B cell (primary cell): Measurements from ENCODE around the gene TLX1. TPM values are rescaled to one million over a fixed set of nuclear protein-coding genes. Genes with fewer than 3 reads are reported as not detected.

ENCODE experiments used
- ATAC-seq: fragments of 200-7000 bp; cut with Tn5 transposase; one replicate; pipeline ENCODE4 v1.10.0; 2021; ENCODE audit warnings: low read depth, mild to moderate bottlenecking, moderate number of reproducible peaks, moderate library complexity
- CTCF ChIA-PET: fragments of 350-600 bp; sonication (Branson Sonifier 250); formaldehyde crosslinking; loops from one replicate; lab custom pipeline; 2021; ENCODE audit warnings: antibody characterized with exemption, inconsistent platforms; lab: Charles Lee
- POLR2A ChIA-PET: fragments of 350-600 bp; sonication (Branson Sonifier 250); formaldehyde crosslinking; loops from one replicate; lab custom pipeline; 2021; ENCODE audit warnings: antibody characterized with exemption; lab: Charles Lee
- DNase-seq: peaks from one replicate; pipeline ENCODE4 v3.0.0; 2013
- H2AFZ ChIP-seq: 2 replicates; pipeline ENCODE4 v1.6.1; 2012; ENCODE audit warnings: mild to moderate bottlenecking, low read depth, low read length; ENCODE audit not compliant: insufficient read depth, poor library complexity, severe bottlenecking
- H3K27ac ChIP-seq, 2 donors: 1 replicate in 1 of 2; 2 replicates in 1 of 2; pipeline ENCODE4 v1.5.1; 2012 to 2013; ENCODE audit warnings: low read length in 2 of 2, mild to moderate bottlenecking in 2 of 2, moderate library complexity in 1 of 2
- H3K27me3 ChIP-seq, 4 experiments: fragments of 200-600 bp in 1 of 4; sonication (generic) in 1 of 4; replicated peaks in 1 of 4; 1 replicate in 2 of 4; 2 replicates in 2 of 4; pipeline versions ENCODE4 v1.6.1 to v1.7.0; 2013 to 2016; ENCODE audit warnings: low read length in 3 of 4, mild to moderate bottlenecking in 2 of 4, mixed read lengths in 1 of 4, moderate library complexity in 1 of 4; ENCODE audit not compliant: insufficient read depth in 4 of 4, control insufficient read depth in 3 of 4; ENCODE audit errors: control extremely low read depth in 1 of 4
- H3K36me3 ChIP-seq, 2 experiments: replicated peaks in 1 of 2; 1 replicate in 1 of 2; 2 replicates in 1 of 2; pipeline versions ENCODE4 v1.6.1 to v1.7.1; 2013; ENCODE audit warnings: low read length in 1 of 2; ENCODE audit not compliant: insufficient read depth in 2 of 2, control insufficient read depth in 1 of 2; ENCODE audit errors: control extremely low read depth in 1 of 2, extremely low read depth in 1 of 2
- H3K4me1 ChIP-seq, 2 donors: fragments of 200-600 bp in 1 of 2; sonication (generic) in 1 of 2; 1 replicate in 1 of 2; 2 replicates in 1 of 2; pipeline versions ENCODE4 v1.5.1 to v1.6.1; 2013 to 2017; ENCODE audit warnings: low read length in 2 of 2; ENCODE audit not compliant: control insufficient read depth in 2 of 2, insufficient read depth in 2 of 2
- H3K4me2 ChIP-seq: replicated peaks from 2 replicates; pipeline ENCODE3; 2012; ENCODE audit warnings: mild to moderate bottlenecking, low read depth, low read length; ENCODE audit not compliant: poor library complexity, severe bottlenecking
- H3K4me3 ChIP-seq, 5 experiments: fragments of 200-600 bp in 1 of 5; sonication (generic) in 1 of 5; 1 replicate in 3 of 5; 2 replicates in 2 of 5; pipeline versions ENCODE4 v1.5.1 to v1.7.0; 2011 to 2016; ENCODE audit warnings: low read length in 4 of 5, mild to moderate bottlenecking in 4 of 5, low read depth in 2 of 5, control low read depth in 1 of 5, moderate library complexity in 1 of 5; ENCODE audit not compliant: insufficient read depth in 1 of 5; ENCODE audit errors: control extremely low read depth in 1 of 5, extremely low read depth in 1 of 5
- H3K79me2 ChIP-seq: fragments of 200-600 bp; sonication (generic); one replicate; pipeline ENCODE4 v1.6.0; 2016; ENCODE audit warnings: low read length; ENCODE audit not compliant: control insufficient read depth, insufficient read depth
- H3K9ac ChIP-seq: fragments of 200-600 bp; sonication (generic); 2 replicates; pipeline ENCODE4 v1.6.1; 2017; ENCODE audit warnings: mild to moderate bottlenecking, low read length, moderate library complexity
- H3K9me3 ChIP-seq, 3 donors: one replicate each; pipeline versions ENCODE4 v1.6.1 to v1.7.1; 2013; ENCODE audit warnings: low read length in 2 of 3; ENCODE audit not compliant: control insufficient read depth in 2 of 3, insufficient read depth in 1 of 3; ENCODE audit errors: control extremely low read depth in 1 of 3
- H4K20me1 ChIP-seq: 2 replicates; pipeline ENCODE4 v1.6.0; 2012; ENCODE audit warnings: mild to moderate bottlenecking, low read length; ENCODE audit not compliant: insufficient read depth, control insufficient read depth, poor library complexity, severe bottlenecking
- H3K27ac Mint-ChIP-seq: one replicate; pipeline ENCODE4 v1.8.0; 2021; ENCODE audit warnings: mixed read lengths
- H3K27me3 Mint-ChIP-seq: one replicate; pipeline ENCODE4 v1.8.0; 2021; ENCODE audit warnings: mixed read lengths
- H3K4me1 Mint-ChIP-seq: one replicate; pipeline ENCODE4 v1.8.0; 2021; ENCODE audit warnings: mixed read lengths
- H3K4me3 Mint-ChIP-seq: one replicate; pipeline ENCODE4 v1.8.0; 2021; ENCODE audit warnings: mixed read lengths
- H3K9me3 Mint-ChIP-seq: one replicate; pipeline ENCODE4 v1.8.0; 2022; ENCODE audit warnings: mixed read lengths; ENCODE audit not compliant: insufficient read depth
- EZH2 ChIP-seq: IDR thresholded peaks from 2 replicates; pipeline ENCODE4 v1.6.1; 2012; ENCODE audit warnings: borderline replicate concordance, low read depth, mild to moderate bottlenecking, moderate library complexity, low read length; ENCODE audit not compliant: insufficient read depth, poor library complexity, severe bottlenecking
- WGBS: methylation state at CpG from one replicate; pipeline ENCODE4 v1.1.5; 2013; ENCODE audit warnings: missing lambda C conversion rate; ENCODE audit not compliant: insufficient coverage; 5-methylcytosine and 5-hydroxymethylcytosine counted together
- intact Hi-C: fragments of 100-400 bp; cut with micrococcal nuclease; formaldehyde crosslinking; loops from one replicate; pipeline ENCODE4 v1.10.0; 2022
- polyA plus RNA-seq: library from polyadenylated mRNA; depleted of rRNA; stranded (reverse); fragments of >200 nt; gene quantifications from 2 replicates; pipeline ENCODE4 v1.2.3, GENCODE V29; 2012
- total RNA-seq, 2 donors: library from RNA; stranded (reverse); fragments of 120-200 nt in 1 of 2; gene quantifications; 1 replicate in 1 of 2; 2 replicates in 1 of 2; pipeline versions ENCODE4 v1.2.3 to v1.2.4, GENCODE V29; 2013 to 2022
- TF ChIP-seq, protein P1 (sequence below): fragments of 200-600 bp; IDR thresholded peaks from one replicate; pipeline ENCODE4 v1.8.0; 2022; ENCODE audit warnings: antibody characterized with exemption, mild to moderate bottlenecking

The TLX1 gene
- total and polyA plus RNA-seq, 2 donors (not counting 1 experiment from before 2014, with no cell fraction given), result not detected

DNA sequence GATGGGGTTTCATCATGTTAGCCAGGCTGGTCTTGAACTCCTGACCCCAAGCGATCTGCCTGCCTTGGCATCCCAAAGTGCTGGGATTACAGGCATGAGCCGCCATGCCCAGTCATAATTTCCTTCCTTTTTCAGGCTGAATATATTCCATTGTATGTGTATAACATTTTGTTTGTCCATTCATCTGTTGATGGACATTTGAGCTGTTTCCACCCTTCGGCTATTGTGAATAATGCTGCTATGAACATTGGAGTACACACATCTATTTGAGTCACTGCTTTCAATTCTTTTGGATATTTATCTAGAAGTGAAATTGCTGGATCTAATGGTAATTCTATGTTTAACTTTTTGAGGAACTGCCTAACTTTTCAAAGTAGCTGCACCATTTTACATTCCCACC, 34.6 kb downstream of the TLX1 start:
- Mint-ChIP-seq H3K27ac (no peak overlapping the region), H3K4me1 (peaks cover 8% of the 10 kb centered on the region), H3K9me3 (no peaks in the 10 kb centered on the region), H3K27me3 (peaks cover 67% of the 10 kb centered on the region), H3K4me3 (no peak overlapping the region)
- Histone ChIP-seq H3K4me2 (no peak overlapping the region), H3K4me1 (peaks cover 4 to 9% of the 10 kb centered on the region in 2 donors), H4K20me1 (no peaks in the 10 kb centered on the region), H3K9ac (no peak overlapping the region), H3K27ac (no peak overlapping the region), H3K36me3 (no peaks in the 10 kb centered on the region), H3K4me3 (no peak overlapping the region), H2AFZ (no peak overlapping the region), H3K79me2 (no peaks in the 10 kb centered on the region), H3K9me3 (no peaks in the 10 kb centered on the region), H3K27me3 (peaks cover 0 to 50% (median 31%) of the 10 kb centered on the region in 4 experiments)
- DNase-seq, result no peak
- no peak for ATAC-seq
- intact Hi-C loops, result no loop called here
- TF ChIP-seq, protein P1, sequence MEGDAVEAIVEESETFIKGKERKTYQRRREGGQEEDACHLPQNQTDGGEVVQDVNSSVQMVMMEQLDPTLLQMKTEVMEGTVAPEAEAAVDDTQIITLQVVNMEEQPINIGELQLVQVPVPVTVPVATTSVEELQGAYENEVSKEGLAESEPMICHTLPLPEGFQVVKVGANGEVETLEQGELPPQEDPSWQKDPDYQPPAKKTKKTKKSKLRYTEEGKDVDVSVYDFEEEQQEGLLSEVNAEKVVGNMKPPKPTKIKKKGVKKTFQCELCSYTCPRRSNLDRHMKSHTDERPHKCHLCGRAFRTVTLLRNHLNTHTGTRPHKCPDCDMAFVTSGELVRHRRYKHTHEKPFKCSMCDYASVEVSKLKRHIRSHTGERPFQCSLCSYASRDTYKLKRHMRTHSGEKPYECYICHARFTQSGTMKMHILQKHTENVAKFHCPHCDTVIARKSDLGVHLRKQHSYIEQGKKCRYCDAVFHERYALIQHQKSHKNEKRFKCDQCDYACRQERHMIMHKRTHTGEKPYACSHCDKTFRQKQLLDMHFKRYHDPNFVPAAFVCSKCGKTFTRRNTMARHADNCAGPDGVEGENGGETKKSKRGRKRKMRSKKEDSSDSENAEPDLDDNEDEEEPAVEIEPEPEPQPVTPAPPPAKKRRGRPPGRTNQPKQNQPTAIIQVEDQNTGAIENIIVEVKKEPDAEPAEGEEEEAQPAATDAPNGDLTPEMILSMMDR, result no peak
- no peak for TF ChIP-seq EZH2
- 67% methylated on average over 1 of the region's 3 CpGs for WGBS
- ChIA-PET CTCF (interaction anchor here (0.9 to 1.6 kb wide), 3 partner anchors 8 to 300 kb away, joined by 3 to 6 read pairs (median 6); no protein-coding TSS in a partner anchor), POLR2A (no interaction called here)

- H3K4me1 Mint-ChIP-seq, result peaks cover 7% of the 10 kb centered on the region
- Histone ChIP-seq H3K9me3 (no peaks in the 10 kb centered on the region), H3K4me2 (no peak overlapping the region), H3K9ac (no peak overlapping the region), H3K27ac (no peak overlapping the region), H4K20me1 (no peaks in the 10 kb centered on the region), H3K4me3 (no peak overlapping the region), H3K27me3 (peaks cover 0 to 46% (median 26%) of the 10 kb centered on the region in 4 experiments), H3K36me3 (no peaks in the 10 kb centered on the region), H3K79me2 (no peaks in the 10 kb centered on the region), H3K4me1 (peaks cover 4 to 8% of the 10 kb centered on the region in 2 donors), H2AFZ (no peak overlapping the region)
- WGBS, result no CpG with 5 or more reads among the region's 2 CpGs
- peaks cover 65% of the 10 kb centered on the region for H3K27me3 Mint-ChIP-seq
- H3K4me3 Mint-ChIP-seq, result no peak overlapping the region
- intact Hi-C loops, result no loop called here
- no peak for TF ChIP-seq EZH2
- TF ChIP-seq, protein P1, result no peak
- ChIA-PET POLR2A (no interaction called here), CTCF (interaction anchor here (0.9 to 1.6 kb wide), 3 partner anchors 9 to 300 kb away, joined by 3 to 6 read pairs (median 6); no protein-coding TSS in a partner anchor)
- H3K27ac Mint-ChIP-seq, result no peak overlapping the region
- H3K9me3 Mint-ChIP-seq, result no peaks in the 10 kb centered on the region
- ATAC-seq (no peak), DNase-seq (no peak)
These were observed 35.3 kb downstream of the TLX1 start for GRCh38 chr10:101166430-101166829.
